Tibial nerve (tissue), 4 donors: ENCODE results near the gene PSD2.

Source experiments
- EP300 ChIP-seq, 2 donors: sonication (generic); formaldehyde crosslinking; IDR thresholded peaks; one replicate each; pipeline ENCODE4 v1.6.1; 2017; ENCODE audit warnings: antibody characterized with exemption in 2 of 2, mild to moderate bottlenecking in 1 of 2
- POLR2A ChIP-seq, 2 donors: fragments of 450-650 bp; IDR thresholded peaks; one replicate each; pipeline ENCODE4 v1.6.1; 2017; ENCODE audit warnings: antibody characterized with exemption in 2 of 2, mild to moderate bottlenecking in 2 of 2, moderate library complexity in 2 of 2
- TF ChIP-seq, protein P1 (sequence below), 5 experiments: fragments of 200-600 bp in 3 of 5; fragments of 450-650 bp in 2 of 5; sonication (generic) in 3 of 5; IDR thresholded peaks; one replicate each; pipeline ENCODE4 v1.5.1; 2016 to 2019; ENCODE audit warnings: antibody characterized with exemption in 5 of 5, mild to moderate bottlenecking in 3 of 5, moderate library complexity in 2 of 5

DNA sequence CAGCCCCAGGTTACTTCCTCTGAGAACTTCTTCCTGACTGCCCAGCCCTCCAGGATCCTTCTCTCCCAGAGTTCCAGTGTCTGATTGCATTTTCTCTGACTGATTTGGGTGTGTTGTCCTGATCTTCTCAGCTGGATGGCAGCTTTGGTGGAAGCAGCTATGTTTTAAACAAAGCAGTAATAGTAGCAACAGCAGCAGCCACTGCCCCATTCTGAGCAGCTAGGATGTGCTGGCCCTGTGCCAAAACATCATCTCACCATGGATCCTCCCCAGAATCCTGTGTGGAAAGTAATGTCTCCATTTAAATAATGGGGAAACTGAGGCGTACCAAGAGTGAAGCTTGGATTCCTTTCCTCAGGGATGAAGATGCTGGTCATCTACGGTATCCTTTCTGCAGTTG lies 46.4 kb upstream of the PSD2 start:
- TF ChIP-seq, protein P1, sequence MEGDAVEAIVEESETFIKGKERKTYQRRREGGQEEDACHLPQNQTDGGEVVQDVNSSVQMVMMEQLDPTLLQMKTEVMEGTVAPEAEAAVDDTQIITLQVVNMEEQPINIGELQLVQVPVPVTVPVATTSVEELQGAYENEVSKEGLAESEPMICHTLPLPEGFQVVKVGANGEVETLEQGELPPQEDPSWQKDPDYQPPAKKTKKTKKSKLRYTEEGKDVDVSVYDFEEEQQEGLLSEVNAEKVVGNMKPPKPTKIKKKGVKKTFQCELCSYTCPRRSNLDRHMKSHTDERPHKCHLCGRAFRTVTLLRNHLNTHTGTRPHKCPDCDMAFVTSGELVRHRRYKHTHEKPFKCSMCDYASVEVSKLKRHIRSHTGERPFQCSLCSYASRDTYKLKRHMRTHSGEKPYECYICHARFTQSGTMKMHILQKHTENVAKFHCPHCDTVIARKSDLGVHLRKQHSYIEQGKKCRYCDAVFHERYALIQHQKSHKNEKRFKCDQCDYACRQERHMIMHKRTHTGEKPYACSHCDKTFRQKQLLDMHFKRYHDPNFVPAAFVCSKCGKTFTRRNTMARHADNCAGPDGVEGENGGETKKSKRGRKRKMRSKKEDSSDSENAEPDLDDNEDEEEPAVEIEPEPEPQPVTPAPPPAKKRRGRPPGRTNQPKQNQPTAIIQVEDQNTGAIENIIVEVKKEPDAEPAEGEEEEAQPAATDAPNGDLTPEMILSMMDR (IDR thresholded peaks at IDR 0.05), result no peak
- no peak for TF ChIP-seq POLR2A (IDR thresholded peaks at IDR 0.05)
- TF ChIP-seq EP300 (IDR thresholded peaks at IDR 0.05), result no peak
